IMR-90 (cell line): ENCODE results near the gene SOD1. TPM values are rescaled to one million over a fixed set of nuclear protein-coding genes. Genes with fewer than 3 reads are reported as not detected.

Source experiments
- ATAC-seq: fragments of 200-7000 bp; cut with Tn5 transposase; 2 replicates; pipeline ENCODE4 v1.9.1; 2020; ENCODE audit warnings: low read depth, mild to moderate bottlenecking, moderate library complexity
- BruUV-seq: library from RNA; stranded (reverse); fragments of 400-500 nt; replicated peaks from 2 replicates; lab custom pipeline; 2021; lab: Mats Ljungman, UMichigan
- CTCF ChIA-PET: fragments of 300-600 bp; formaldehyde crosslinking; extraction: SDS; loops from one replicate; lab custom pipeline; 2021; ENCODE audit warnings: antibody characterized with exemption; lab: Yijun Ruan, JAX
- POLR2A ChIA-PET: fragments of 300-600 bp; sonication (Branson Sonifier 250); formaldehyde crosslinking; loops from one replicate; lab custom pipeline; 2022; ENCODE audit warnings: antibody characterized with exemption; ENCODE audit not compliant: unreplicated experiment; lab: Charles Lee
- DNase-seq: peaks from one replicate; pipeline ENCODE4 v3.0.0; 2013
- H2AFZ ChIP-seq: replicated peaks from 2 replicates; pipeline ENCODE3; 2013; ENCODE audit warnings: low read length, mild to moderate bottlenecking; ENCODE audit not compliant: poor library complexity
- H2AK5ac ChIP-seq: 2 replicates; pipeline ENCODE4 v1.6.1; 2013; ENCODE audit warnings: low read depth, low read length, inconsistent platforms
- H2AK9ac ChIP-seq: replicated peaks from 2 replicates; pipeline ENCODE3; 2013; ENCODE audit warnings: mild to moderate bottlenecking, low read depth, low read length, moderate library complexity; ENCODE audit not compliant: poor library complexity
- H2BK120ac ChIP-seq: 2 replicates; pipeline ENCODE4 v1.6.1; 2013; ENCODE audit warnings: low read depth, low read length, inconsistent platforms
- H2BK15ac ChIP-seq: 3 replicates; pipeline ENCODE4 v1.6.1; 2013; ENCODE audit warnings: low read depth, low read length, inconsistent platforms
- H2BK20ac ChIP-seq: 2 replicates; pipeline ENCODE4 v1.6.1; 2013; ENCODE audit warnings: low read depth, mild to moderate bottlenecking, inconsistent platforms, low read length, moderate library complexity
- H2BK5ac ChIP-seq: 2 replicates; pipeline ENCODE4 v1.6.1; 2013; ENCODE audit warnings: mild to moderate bottlenecking, low read depth, low read length, inconsistent platforms; ENCODE audit not compliant: poor library complexity, severe bottlenecking
- H3K14ac ChIP-seq: replicated peaks from 2 replicates; pipeline ENCODE4 v1.6.1; 2013; ENCODE audit warnings: low read depth, low read length, inconsistent platforms
- H3K18ac ChIP-seq: 2 replicates; pipeline ENCODE4 v1.6.1; 2013; ENCODE audit warnings: low read depth, low read length, control low read depth
- H3K23ac ChIP-seq: 2 replicates; pipeline ENCODE4 v1.6.1; 2013; ENCODE audit warnings: low read depth, low read length, inconsistent platforms
- H3K27ac ChIP-seq: 2 replicates; pipeline ENCODE4 v1.5.1; 2013; ENCODE audit warnings: mild to moderate bottlenecking, control low read depth, low read length; ENCODE audit not compliant: insufficient read depth
- H3K27me3 ChIP-seq: 2 replicates; pipeline ENCODE4 v1.6.1; 2013; ENCODE audit warnings: low read length; ENCODE audit not compliant: control insufficient read depth, insufficient read depth
- H3K36me3 ChIP-seq: 2 replicates; pipeline ENCODE4 v1.6.1; 2013; ENCODE audit warnings: low read length, mixed read lengths; ENCODE audit not compliant: control insufficient read depth, insufficient read depth
- H3K4ac ChIP-seq: 2 replicates; pipeline ENCODE4 v1.6.1; 2013; ENCODE audit warnings: low read depth, low read length, inconsistent platforms
- H3K4me1 ChIP-seq: 2 replicates; pipeline ENCODE4 v1.6.1; 2013; ENCODE audit warnings: low read length, mixed read lengths; ENCODE audit not compliant: control insufficient read depth, insufficient read depth
- H3K4me2 ChIP-seq: 2 replicates; pipeline ENCODE4 v1.6.1; 2013; ENCODE audit warnings: low read depth, mild to moderate bottlenecking, control low read depth, low read length, moderate library complexity
- H3K4me3 ChIP-seq: 2 replicates; pipeline ENCODE4 v1.5.1; 2013; ENCODE audit warnings: low read depth, mild to moderate bottlenecking, control low read depth, low read length, moderate library complexity; ENCODE audit not compliant: insufficient read depth
- H3K56ac ChIP-seq: 2 replicates; pipeline ENCODE4 v1.6.1; 2013; ENCODE audit warnings: low read length, inconsistent platforms; ENCODE audit not compliant: insufficient read depth; ENCODE audit errors: extremely low read depth
- H3K79me1 ChIP-seq, 2 experiments: 2 replicates each; pipeline ENCODE4 v1.6.1; 2013; ENCODE audit warnings: low read length in 2 of 2, inconsistent platforms in 1 of 2, low read depth in 1 of 2
- H3K9ac ChIP-seq: 2 replicates; pipeline ENCODE4 v1.6.1; 2013; ENCODE audit warnings: low read depth, low read length, control low read depth
- H3K9me1 ChIP-seq: 2 replicates; pipeline ENCODE4 v1.6.1; 2013; ENCODE audit warnings: low read length, inconsistent platforms; ENCODE audit not compliant: insufficient read depth
- H3K9me3 ChIP-seq: 2 replicates; pipeline ENCODE4 v1.6.1; 2013; ENCODE audit warnings: low read length; ENCODE audit not compliant: control insufficient read depth, insufficient read depth
- H4K20me1 ChIP-seq: 2 replicates; pipeline ENCODE4 v1.6.1; 2013; ENCODE audit warnings: low read length, inconsistent platforms; ENCODE audit not compliant: insufficient read depth
- H4K5ac ChIP-seq: 2 replicates; pipeline ENCODE4 v1.6.1; 2013; ENCODE audit warnings: mild to moderate bottlenecking, low read depth, low read length, control low read depth
- H4K8ac ChIP-seq, 2 experiments: 2 replicates each; pipeline ENCODE4 v1.6.1; 2013; ENCODE audit warnings: low read depth in 2 of 2, low read length in 2 of 2, control low read depth in 1 of 2, inconsistent platforms in 1 of 2
- H4K91ac ChIP-seq: 2 replicates; pipeline ENCODE4 v1.6.1; 2013; ENCODE audit warnings: low read depth, low read length, inconsistent platforms; ENCODE audit not compliant: insufficient read depth
- FOS ChIP-seq: fragments of 150-350 bp; IDR thresholded peaks from 2 replicates; pipeline ENCODE4 v1.6.1; 2016; ENCODE audit warnings: low read depth, low read length
- RAD21 ChIP-seq: IDR thresholded peaks from 2 replicates; pipeline ENCODE4 v1.6.1; 2012; ENCODE audit warnings: low read length, improper control_type of control experiment
- dilution Hi-C: fragments of 300-500 bp; cut with HindIII; formaldehyde crosslinking; loops from one replicate; pipeline ENCODE4 v1.14.3; 2018; ENCODE audit warnings: low sequenced_read_pairs; ENCODE audit not compliant: unreplicated experiment
- in situ Hi-C: fragments of 300-500 bp; cut with MboI; formaldehyde crosslinking; loops from 3 replicates; pipeline ENCODE4 v1.14.3; 2019; ENCODE audit warnings: low sequenced_read_pairs, inconsistent platforms, mixed read lengths
- intact Hi-C: fragments of 100-400 bp; cut with micrococcal nuclease; formaldehyde crosslinking; loops from 2 replicates; pipeline ENCODE4 v1.10.0; 2022
- polyA plus RNA-seq, 3 experiments: library from polyadenylated mRNA; depleted of rRNA; stranded (reverse); fragments of >200 nt; gene quantifications; 2 replicates each; pipeline ENCODE4 v1.2.3, GENCODE V29; 2012; ENCODE audit warnings: low replicate concordance in 1 of 3
- total RNA-seq: library from RNA; depleted of rRNA; stranded (reverse); fragments of >200 nt; gene quantifications from 2 replicates; pipeline ENCODE4 v1.2.3, GENCODE V29; 2012
- TF ChIP-seq, protein P1 (sequence below): fragments of 150-350 bp; IDR thresholded peaks from 2 replicates; pipeline ENCODE4 v1.6.1; 2016; ENCODE audit warnings: low read depth, mild to moderate bottlenecking, low read length, moderate library complexity, borderline replicate concordance

Gene SOD1
- total and polyA plus RNA-seq, 2 of the 4 experiments (the other 2 are of a cell fraction): 312 to 392 TPM

DNA sequence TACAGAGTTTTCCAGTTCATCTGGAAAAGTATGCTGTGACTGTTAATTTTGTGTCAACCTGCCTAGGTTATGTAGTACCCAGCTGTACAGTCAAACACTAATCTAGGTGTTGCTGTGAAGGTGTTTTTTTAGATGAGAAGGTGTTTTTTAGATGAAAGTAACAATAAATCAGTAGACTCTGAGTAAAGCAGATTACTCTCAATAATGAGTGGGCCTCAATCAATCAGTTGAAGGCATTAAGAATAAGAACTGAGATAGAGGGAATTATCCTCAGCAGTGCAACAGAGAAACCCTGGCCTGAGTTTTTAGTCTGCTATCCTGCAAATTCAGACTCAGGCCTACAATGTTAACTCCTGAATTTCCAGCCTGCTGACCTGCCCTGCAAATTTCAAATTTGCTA lies 39.0 kb downstream of the SOD1 start:
- Histone ChIP-seq H3K4me3 (no peak overlapping the region), H2AFZ (no peak overlapping the region), H4K20me1 (no peaks in the 10 kb centered on the region), H2AK9ac (no peak overlapping the region), H2BK5ac (no peak overlapping the region), H3K27ac (no peak overlapping the region), H2BK120ac (no peak overlapping the region), H3K14ac (no peak overlapping the region), H3K56ac (no peak overlapping the region), H2AK5ac (no peak overlapping the region), H3K18ac (no peak overlapping the region), H2BK20ac (no peak overlapping the region), H3K4me2 (no peak overlapping the region), H3K23ac (no peak overlapping the region), H4K8ac (no peak overlapping the region), H3K9me3 (no peaks in the 10 kb centered on the region), H3K4ac (no peak overlapping the region), H3K36me3 (peaks cover 34% of the 10 kb centered on the region), H2BK15ac (no peak overlapping the region), H3K9ac (no peak overlapping the region), H4K91ac (no peak overlapping the region), H3K27me3 (no peaks in the 10 kb centered on the region), H3K9me1 (no peaks in the 10 kb centered on the region; the same call in 1 of the 2 replicates), H4K5ac (no peak overlapping the region; the same call in 1 of the 2 replicates), H3K79me1 (peaks cover 13 to 30% of the 10 kb centered on the region in 2 experiments), H3K4me1 (no peaks in the 10 kb centered on the region)
- in situ Hi-C loops: no loop called here
- TF ChIP-seq, protein P1, sequence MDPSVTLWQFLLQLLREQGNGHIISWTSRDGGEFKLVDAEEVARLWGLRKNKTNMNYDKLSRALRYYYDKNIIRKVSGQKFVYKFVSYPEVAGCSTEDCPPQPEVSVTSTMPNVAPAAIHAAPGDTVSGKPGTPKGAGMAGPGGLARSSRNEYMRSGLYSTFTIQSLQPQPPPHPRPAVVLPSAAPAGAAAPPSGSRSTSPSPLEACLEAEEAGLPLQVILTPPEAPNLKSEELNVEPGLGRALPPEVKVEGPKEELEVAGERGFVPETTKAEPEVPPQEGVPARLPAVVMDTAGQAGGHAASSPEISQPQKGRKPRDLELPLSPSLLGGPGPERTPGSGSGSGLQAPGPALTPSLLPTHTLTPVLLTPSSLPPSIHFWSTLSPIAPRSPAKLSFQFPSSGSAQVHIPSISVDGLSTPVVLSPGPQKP: no peak
- no peak for TF ChIP-seq RAD21
- TF ChIP-seq FOS: no peak
- BruUV-seq: no TSS peak
- dilution Hi-C loops: no loop called here
- intact Hi-C loops: no loop called here
- DNase-seq (no peak), ATAC-seq (no peak)
- CTCF ChIA-PET: no interaction called here
- POLR2A ChIA-PET: no interaction called here
